ENCODE results near the gene HES2. TPM values are rescaled to one million over a fixed set of nuclear protein-coding genes. Genes with fewer than 3 reads are reported as not detected.

The HES2 gene
- total RNA-seq, 1 experiment from 2014 or later = 1.2 TPM

- H4K5ac ChIP-seq (ENCODE audit: insufficient read length, low read depth, low read length) = no peak overlapping the region
- H2BK120ac ChIP-seq (ENCODE audit: low read depth, low read length, poor library complexity, severe bottlenecking) = no peak overlapping the region
- H3K79me2 ChIP-seq (ENCODE audit: insufficient read depth, low read length) = no peaks in the 10 kb centered on the region
- no peak overlapping the region for H2BK15ac ChIP-seq (ENCODE audit: low read depth, low read length)
- TF ChIP-seq, protein P1, sequence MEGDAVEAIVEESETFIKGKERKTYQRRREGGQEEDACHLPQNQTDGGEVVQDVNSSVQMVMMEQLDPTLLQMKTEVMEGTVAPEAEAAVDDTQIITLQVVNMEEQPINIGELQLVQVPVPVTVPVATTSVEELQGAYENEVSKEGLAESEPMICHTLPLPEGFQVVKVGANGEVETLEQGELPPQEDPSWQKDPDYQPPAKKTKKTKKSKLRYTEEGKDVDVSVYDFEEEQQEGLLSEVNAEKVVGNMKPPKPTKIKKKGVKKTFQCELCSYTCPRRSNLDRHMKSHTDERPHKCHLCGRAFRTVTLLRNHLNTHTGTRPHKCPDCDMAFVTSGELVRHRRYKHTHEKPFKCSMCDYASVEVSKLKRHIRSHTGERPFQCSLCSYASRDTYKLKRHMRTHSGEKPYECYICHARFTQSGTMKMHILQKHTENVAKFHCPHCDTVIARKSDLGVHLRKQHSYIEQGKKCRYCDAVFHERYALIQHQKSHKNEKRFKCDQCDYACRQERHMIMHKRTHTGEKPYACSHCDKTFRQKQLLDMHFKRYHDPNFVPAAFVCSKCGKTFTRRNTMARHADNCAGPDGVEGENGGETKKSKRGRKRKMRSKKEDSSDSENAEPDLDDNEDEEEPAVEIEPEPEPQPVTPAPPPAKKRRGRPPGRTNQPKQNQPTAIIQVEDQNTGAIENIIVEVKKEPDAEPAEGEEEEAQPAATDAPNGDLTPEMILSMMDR (conservative IDR thresholded peaks at IDR 0.05) = no peak
- H3K27me3 ChIP-seq (ENCODE audit: insufficient read depth, low read length) = peaks cover 80% of the 10 kb centered on the region
- H3K79me1 ChIP-seq (ENCODE audit: insufficient read depth, low read depth, low read length, poor library complexity, severe bottlenecking) = no peaks in the 10 kb centered on the region
- Mint-ChIP-seq H3K4me1 (peaks cover 8 to 14% of the 10 kb centered on the region in 2 experiments), H3K27ac (no peak overlapping the region), H3K36me3 (ENCODE audit: insufficient read depth in 1 of 3, low read depth in 3 of 3) (no peaks in the 10 kb centered on the region), H3K9me3 (peaks cover 0 to 3% of the 10 kb centered on the region in 2 experiments; a peak in 2 of 5 replicates), H3K27me3 (ENCODE audit: low read depth) (peaks cover 93% of the 10 kb centered on the region), H3K4me3 (no peak overlapping the region)
- no peak overlapping the region for H3K23ac ChIP-seq (ENCODE audit: insufficient read length, low read depth, low read length)
- WGBS (ENCODE audit: extremely low coverage, insufficient read length, low lambda C conversion rate) = no CpG with 5 or more reads among the region's 4 CpGs
- H2BK5ac ChIP-seq (ENCODE audit: insufficient read length, low read length) = no peak overlapping the region
- H3K14ac ChIP-seq (ENCODE audit: insufficient read depth, low read length) = no peak overlapping the region
- H3K9me3 ChIP-seq (ENCODE audit: control insufficient read depth, low read depth, low read length) = no peaks in the 10 kb centered on the region
- no peak overlapping the region for H3K56ac ChIP-seq (ENCODE audit: insufficient read length, low read depth, low read length)
- no peak overlapping the region for H3K9ac ChIP-seq (ENCODE audit: extremely low read depth, insufficient read length, low read length)
- no peak overlapping the region for H3K18ac ChIP-seq (ENCODE audit: insufficient read length, low read depth, low read length)
- H3K23me2 ChIP-seq (ENCODE audit: insufficient read length, low read depth, low read length, poor library complexity, severe bottlenecking) = peaks cover 10% of the 10 kb centered on the region
- H2AFZ ChIP-seq (ENCODE audit: low read length) = no peak overlapping the region
- no peak overlapping the region for H2BK20ac ChIP-seq (ENCODE audit: low read depth, low read length, poor library complexity, severe bottlenecking)
- no peak overlapping the region for H3K4me2 ChIP-seq (ENCODE audit: insufficient read depth, insufficient read length, low read length)
- DNase-seq = no peak
- H2AK5ac ChIP-seq (ENCODE audit: insufficient read length, low read length) = no peak overlapping the region
- H3K27ac ChIP-seq (ENCODE audit: insufficient read length, low read depth, low read length) = no peak overlapping the region
- no peaks in the 10 kb centered on the region for H4K20me1 ChIP-seq (ENCODE audit: control insufficient read depth, insufficient read depth, insufficient read length)
- no peak overlapping the region for H4K91ac ChIP-seq (ENCODE audit: insufficient read length, low read depth, low read length)
- H2BK12ac ChIP-seq (ENCODE audit: insufficient read length, low read depth, low read length) = no peak overlapping the region
- H4K8ac ChIP-seq (replicated peaks; ENCODE audit: insufficient read length, low read depth, low read length) = no peak overlapping the region
- H3T11ph ChIP-seq (ENCODE audit: low read length) = no peak overlapping the region
- H3K4ac ChIP-seq (ENCODE audit: low read depth, low read length) = no peak overlapping the region
- no peaks in the 10 kb centered on the region for H3K4me1 ChIP-seq (ENCODE audit: insufficient read depth, low read length)
Measured at GRCh38 chr1:6421266-6421665, 1.5 kb upstream of the HES2 start.
